Fibroblast of villous mesenchyme (primary cell): ENCODE measurements around the gene CXXC5. TPM values are rescaled to one million over a fixed set of nuclear protein-coding genes. Genes with fewer than 3 reads are reported as not detected.

Experiments used
- DNase-seq: peaks from one replicate; pipeline ENCODE4 v3.0.0-alpha.2; 2010; ENCODE audit warnings: low read depth
- H3K4me3 ChIP-seq: 2 replicates; pipeline ENCODE4 v1.5.1; 2011; ENCODE audit warnings: low read depth, mild to moderate bottlenecking, low read length
- total RNA-seq: library from RNA; depleted of rRNA; stranded (reverse); fragments of >200 nt; gene quantifications from 2 replicates; pipeline ENCODE4 v1.2.3, GENCODE V29; 2012
- TF ChIP-seq, protein P1 (sequence below): IDR thresholded peaks from 2 replicates; pipeline ENCODE4 v1.5.1; 2012; ENCODE audit warnings: low read depth, mild to moderate bottlenecking, low read length; ENCODE audit not compliant: insufficient read depth

Gene CXXC5
- total RNA-seq, 1 donor = 79.5 TPM

DNA sequence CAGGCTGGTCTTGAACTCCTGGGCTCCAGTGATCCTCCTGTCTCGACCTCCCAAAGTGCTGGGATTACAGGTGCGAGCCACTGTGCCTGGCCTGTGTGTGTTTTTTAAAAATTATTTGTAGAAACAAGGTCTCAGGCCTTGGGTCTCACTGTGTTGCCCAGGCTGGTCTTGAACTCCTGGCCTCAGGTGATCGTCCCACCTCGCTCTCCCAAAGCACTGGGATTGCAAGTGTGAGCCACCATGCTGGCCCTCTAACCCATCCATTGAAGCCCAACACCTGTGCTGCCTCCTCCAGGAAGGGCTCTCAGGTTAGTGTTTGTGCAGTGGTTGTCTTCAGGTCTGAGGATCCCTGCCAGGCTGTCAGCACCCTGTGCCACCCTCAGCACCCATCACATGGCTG, 56.6 kb downstream of the CXXC5 start:
- TF ChIP-seq, protein P1, sequence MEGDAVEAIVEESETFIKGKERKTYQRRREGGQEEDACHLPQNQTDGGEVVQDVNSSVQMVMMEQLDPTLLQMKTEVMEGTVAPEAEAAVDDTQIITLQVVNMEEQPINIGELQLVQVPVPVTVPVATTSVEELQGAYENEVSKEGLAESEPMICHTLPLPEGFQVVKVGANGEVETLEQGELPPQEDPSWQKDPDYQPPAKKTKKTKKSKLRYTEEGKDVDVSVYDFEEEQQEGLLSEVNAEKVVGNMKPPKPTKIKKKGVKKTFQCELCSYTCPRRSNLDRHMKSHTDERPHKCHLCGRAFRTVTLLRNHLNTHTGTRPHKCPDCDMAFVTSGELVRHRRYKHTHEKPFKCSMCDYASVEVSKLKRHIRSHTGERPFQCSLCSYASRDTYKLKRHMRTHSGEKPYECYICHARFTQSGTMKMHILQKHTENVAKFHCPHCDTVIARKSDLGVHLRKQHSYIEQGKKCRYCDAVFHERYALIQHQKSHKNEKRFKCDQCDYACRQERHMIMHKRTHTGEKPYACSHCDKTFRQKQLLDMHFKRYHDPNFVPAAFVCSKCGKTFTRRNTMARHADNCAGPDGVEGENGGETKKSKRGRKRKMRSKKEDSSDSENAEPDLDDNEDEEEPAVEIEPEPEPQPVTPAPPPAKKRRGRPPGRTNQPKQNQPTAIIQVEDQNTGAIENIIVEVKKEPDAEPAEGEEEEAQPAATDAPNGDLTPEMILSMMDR = no peak
- H3K4me3 ChIP-seq = no peak overlapping the region
- no peak for DNase-seq

DNA sequence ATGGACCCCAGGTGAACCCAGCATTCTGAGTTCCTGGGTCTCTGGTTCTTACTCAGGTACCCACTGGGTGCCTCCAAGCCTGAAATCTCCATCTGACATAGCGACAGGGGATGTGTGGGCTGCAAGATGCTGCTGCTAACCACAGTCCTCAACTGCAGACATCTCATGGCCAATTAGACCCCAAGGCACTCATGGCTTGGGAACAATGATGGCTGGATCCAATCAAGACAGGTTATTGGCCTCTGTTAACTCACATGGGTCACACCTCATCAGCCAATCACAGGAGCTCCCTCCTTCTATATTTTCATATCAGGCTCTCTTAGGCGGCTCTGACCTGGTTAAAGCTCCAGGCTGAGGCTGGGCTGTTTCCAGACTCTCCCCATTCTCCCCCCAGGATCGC, 57.0 kb downstream of the CXXC5 start:
- no peak overlapping the region for H3K4me3 ChIP-seq
- DNase-seq = no peak
- TF ChIP-seq, protein P1 = no peak

DNA sequence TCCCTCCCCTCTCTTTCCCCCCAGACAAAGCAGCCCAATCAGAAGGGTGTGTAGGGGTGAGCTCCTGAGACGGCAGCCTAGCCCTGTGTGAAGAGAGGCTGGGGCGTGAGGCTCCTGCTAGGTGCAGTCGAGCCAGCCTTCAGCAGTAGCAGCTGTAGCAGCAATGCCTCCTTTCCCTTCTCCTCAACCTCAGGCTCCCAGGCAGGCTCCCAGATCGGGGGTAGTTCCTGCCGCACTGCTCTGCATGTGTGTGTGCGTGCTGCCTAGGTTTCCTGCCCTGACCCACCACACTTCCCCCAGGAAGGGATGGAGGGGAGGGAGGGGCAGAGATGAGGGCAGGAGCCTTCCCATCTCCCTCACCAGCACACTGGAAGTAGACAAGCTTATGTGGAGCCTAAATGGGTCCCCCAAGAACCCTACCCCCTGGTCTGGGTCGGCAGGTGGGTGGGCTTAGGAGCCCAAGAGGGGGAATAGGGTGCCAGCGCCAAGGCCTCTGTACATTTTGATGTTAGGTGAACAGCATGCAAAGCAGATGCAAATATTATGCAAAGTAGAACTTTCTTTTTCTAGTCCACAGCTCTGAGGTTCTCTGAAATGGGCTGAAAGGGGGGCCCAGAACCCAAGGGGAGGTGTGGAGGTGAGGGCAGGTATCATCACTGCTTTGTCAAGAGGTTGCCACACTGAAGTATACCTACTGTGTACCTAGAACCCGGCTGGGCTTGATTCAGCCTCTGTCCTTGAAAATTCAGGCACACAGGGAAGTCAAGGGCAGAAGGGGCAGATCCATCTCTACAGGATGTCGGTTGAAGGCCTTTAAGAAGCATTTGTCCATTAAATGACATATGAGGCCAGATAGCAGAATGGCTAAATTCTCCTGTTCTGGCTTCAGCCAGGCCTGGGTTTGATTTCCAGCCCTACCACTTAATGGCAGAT, 57.8 kb downstream of the CXXC5 start:
- DNase-seq = no peak
- H3K4me3 ChIP-seq = no peak overlapping the region
- TF ChIP-seq, protein P1 = no peak

DNA sequence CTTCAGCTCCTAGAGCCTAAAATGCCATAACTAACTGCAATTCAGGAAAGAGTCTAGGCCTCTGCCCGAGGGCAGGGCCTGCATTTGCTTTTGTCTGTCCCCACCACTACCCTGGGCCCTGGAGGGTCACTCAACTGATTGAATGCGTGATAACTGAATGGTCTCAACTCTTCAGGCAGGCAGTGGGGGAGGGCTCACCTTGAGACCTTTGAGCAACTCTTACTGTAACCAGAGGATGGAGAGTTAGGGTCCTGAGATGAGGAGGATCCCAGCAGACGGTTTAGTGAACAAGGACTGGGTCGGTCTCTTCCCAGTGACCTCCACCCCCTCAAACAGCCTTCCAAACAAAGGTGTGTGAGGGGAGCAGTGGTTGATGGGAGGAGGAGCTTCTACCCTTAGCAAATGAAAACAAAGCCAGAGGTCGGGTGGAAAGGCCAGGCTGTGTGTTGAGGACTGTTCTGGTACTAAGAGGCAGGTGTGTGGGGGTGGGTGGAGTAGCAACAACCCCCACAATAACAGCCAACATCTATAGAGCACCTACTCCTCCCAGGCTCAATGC, 59.4 kb downstream of the CXXC5 start:
- TF ChIP-seq, protein P1 = no peak
- no peak for DNase-seq

DNA sequence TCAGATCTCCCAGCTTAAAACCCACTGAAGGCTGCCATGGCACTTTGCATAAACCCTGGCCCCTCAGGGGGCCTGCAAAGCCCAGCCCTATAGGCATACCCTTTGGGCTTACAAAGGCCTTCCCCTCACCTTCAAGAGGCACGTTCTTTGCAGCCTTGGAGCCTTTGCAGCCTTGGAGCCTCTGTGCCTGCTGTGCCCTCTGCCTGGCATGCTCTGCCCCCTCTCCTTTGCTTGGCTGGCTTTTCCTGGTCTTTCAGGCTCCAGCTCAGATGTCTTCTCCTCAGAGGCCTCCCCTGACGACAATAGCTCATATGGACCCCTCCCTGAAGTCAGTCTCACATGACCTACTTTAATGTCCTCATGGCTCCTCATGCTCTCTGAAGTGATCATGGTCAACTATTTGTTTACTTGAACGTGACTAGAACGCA, 60.3 kb downstream of the CXXC5 start:
- no peak for DNase-seq
- TF ChIP-seq, protein P1 = no peak
- no peak overlapping the region for H3K4me3 ChIP-seq

More for the DNA sequence above, 59.4 kb downstream of the CXXC5 start:
- H3K4me3 ChIP-seq = no peak overlapping the region

GRCh38 chr5:139708877-139709581, 60.9 kb downstream of the CXXC5 start:
- H3K4me3 ChIP-seq = peak overlapping the region; percentile 23
- TF ChIP-seq, protein P1 = no peak
- DNase-seq = peak; percentile 87
